Activated gamma-delta T cell treated with anti-CD3 and anti-CD28 coated beads, Interleukin-2, amount 50 U/mL, for 16 hours (primary cell): ENCODE measurements around the gene QPCTL.

Source experiments
- DNase-seq: peaks from one replicate; pipeline ENCODE4 v3.0.0-alpha.2; 2020; ENCODE audit warnings: low read depth

The QPCTL gene

GRCh38 chr19:45692187-45693105, at the start of gene QPCTL:
QPCTL (plus strand) TSS chr19:45692666; CDS start chr19:45692704, 38 bp downstream.
- DNase-seq, result peak; percentile 95

DNA sequence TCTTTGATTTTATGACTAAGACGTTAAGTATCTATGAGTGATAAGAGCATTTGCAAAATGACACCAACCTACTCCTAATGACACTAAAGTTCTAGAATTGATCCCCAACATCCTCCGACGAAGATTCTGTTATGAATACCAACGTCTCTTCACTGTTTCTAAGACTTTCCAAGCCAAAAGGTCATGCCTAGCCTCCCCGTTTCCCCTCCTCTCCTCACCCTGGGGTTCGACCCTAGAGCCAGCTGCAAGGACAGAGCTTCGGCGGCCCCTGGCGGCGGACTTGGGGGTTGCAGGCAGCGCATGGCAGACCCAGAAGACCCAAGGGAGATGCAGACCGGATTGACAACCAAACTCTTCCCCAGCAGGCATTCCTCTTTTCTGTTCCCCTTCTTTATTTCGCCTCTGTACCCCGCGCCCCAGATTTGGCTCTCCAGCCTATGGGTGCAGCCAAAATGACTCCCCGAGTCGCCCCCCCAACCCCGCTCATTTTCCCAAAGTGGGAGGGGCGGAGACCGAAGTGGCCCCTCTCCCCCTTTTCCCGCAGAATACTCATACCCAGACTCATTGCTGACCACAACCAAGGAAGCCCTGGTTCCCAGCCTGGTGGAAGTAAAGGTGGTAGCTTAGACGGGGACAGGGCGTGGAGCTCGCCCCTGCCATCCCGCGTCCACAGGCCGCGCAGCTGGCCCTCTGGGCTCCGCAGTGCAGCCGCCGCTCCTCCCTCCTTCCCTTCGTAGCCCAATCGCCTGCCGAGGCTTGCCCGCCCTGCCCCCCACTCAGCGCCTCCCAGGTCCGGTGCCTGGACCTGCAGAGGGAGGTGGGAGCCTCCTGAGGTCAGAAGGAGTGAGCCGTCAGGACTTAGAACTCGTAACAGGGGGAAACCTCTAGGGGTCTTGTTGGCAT, 49.2 kb upstream of the QPCTL start:
- peak; percentile 86 for DNase-seq

GRCh38 chr19:45643927-45644771, 48.3 kb upstream of the QPCTL start:
- no peak for DNase-seq

- no peak for DNase-seq
Observed at GRCh38 chr19:45645068-45645630, 47.3 kb upstream of the QPCTL start.

DNA sequence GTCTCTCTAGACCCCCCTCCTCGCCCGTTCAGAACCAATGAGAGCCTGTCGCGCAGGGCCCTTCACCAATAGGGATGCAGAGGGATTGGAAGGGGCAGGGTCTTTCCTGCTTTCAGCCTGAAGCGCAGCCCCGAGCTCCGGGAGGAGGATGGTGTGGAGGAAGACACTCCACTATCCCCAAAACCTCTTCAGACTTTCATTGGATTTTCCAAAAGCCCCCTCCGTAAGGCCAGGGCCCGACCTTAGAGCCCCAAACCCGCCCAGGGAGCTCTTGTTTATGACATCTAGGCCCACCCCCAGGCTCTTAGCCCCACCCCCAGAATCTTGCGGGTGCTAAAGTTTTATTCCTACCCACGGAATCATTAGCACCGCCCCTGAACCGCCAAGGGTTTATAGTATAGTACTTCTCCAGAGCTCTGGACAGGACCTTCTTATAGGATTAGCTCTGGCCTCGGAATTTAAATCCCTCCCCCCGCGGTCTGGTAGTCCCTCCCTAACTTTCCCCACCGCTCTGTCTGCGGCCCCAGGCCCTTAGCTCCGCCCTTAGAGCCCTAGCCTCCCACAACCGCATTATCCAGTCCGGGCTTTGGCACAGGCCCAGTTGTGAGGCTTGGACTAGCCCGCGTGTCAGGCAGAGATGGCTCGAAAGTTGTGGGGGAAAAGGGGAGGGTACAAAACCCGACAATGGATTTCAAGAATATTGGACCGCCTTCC, 46.7 kb upstream of the QPCTL start:
- peak; percentile 53 for DNase-seq

GRCh38 chr19:45646345-45646698, 46.1 kb upstream of the QPCTL start:
- no peak for DNase-seq

- no peak for DNase-seq
Observed at GRCh38 chr19:45650722-45651121, 41.7 kb upstream of the QPCTL start.

- DNase-seq, result no peak
Observed at GRCh38 chr19:45653634-45654033, 38.8 kb upstream of the QPCTL start.

- DNase-seq, result no peak
Observed at GRCh38 chr19:45655073-45655472, 37.4 kb upstream of the QPCTL start.

DNA sequence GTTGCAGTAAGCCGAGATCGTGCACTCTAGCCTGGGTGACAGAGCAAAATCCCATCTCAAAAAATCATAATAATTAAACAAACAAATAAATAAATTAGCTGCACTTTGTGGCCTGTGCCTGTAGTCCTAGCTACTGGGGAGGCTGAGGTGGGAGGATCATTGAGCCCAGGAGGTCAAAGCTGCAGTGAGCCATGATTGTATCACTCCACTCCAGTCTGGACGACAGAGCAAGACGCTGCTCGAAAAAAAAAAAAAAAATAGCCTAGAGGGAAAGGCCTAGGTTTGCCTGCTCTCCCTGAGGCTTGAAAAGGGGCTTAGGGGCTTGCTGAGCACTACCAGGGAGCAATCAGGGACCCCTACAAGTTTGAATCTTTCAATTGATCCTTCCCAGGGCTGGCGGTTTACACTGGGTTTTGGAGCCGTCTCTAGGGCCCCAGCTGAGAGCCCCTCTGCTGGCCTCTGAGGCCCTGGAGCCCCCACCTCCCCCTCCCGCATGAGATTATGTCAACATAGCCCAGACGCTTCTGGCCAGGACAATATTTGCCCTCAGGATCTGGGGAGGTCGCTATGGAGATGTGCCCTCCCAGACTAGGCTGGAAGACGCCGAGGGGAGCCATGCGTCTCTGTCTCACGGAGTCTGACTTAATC, 34.8 kb upstream of the QPCTL start:
- DNase-seq, result no peak

DNA sequence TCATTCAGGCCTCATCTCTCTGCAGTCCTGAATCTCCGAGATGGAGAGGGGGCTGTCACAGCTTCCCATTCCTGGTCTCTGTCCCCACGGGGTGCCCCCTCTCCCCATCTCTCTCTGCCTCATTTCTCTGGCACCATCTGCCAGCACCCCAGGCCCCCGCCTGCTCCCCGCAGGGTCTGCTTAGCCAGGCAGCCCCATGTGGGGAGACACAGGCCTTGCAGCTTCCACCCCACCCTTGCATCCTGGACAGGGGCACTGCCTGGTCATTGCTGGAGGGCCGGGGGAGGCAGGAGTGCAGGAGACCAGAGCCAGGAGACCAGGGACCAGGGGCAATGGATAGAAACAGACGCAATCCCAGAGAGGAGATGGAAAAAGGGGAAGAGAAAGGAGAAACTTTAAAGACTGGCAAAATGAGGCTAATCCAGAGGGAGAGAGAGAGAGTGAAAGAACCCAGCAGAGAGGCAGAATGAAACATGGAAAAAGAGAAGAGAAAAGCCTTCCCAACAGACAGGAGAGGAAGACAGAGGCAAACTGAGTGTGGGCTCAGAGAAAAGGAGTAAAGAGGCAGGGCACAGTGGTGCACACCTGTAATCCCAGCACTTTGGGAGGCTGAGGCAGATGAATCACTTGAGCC, 33.3 kb upstream of the QPCTL start:
- DNase-seq, result no peak

- no peak for DNase-seq
Observed at GRCh38 chr19:45660636-45661035, 31.8 kb upstream of the QPCTL start.

GRCh38 chr19:45663800-45664199, 28.7 kb upstream of the QPCTL start:
- DNase-seq, result no peak

DNA sequence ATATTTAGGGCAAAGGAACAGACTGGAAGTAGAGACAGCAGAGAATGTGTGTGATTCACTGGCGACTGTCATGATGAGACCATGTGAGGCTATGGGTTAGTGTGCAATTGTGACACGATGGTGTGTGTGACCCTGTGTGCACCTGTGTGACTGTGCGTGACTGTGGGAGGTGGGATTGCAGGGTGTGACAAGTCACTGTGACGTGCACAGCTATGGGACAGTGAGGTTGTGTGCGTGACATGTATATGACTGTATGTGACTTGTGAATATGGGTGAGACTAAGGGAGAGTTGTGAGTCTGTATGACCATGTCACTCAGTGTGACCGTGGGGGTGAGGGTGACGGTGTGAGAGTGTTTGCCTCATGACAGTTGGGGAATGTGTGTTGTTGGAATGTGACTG, 27.9 kb upstream of the QPCTL start:
- no peak for DNase-seq

- DNase-seq, result peak; percentile 26
Observed at GRCh38 chr19:45667620-45668341, 24.7 kb upstream of the QPCTL start, which contains the start of gene GIPR. GIPR (plus strand) TSS chr19:45668221; CDS start chr19:45669521, 1,300 bp downstream.

GRCh38 chr19:45668342-45668871, 24.1 kb upstream of the QPCTL start:
- DNase-seq, result no peak

DNA sequence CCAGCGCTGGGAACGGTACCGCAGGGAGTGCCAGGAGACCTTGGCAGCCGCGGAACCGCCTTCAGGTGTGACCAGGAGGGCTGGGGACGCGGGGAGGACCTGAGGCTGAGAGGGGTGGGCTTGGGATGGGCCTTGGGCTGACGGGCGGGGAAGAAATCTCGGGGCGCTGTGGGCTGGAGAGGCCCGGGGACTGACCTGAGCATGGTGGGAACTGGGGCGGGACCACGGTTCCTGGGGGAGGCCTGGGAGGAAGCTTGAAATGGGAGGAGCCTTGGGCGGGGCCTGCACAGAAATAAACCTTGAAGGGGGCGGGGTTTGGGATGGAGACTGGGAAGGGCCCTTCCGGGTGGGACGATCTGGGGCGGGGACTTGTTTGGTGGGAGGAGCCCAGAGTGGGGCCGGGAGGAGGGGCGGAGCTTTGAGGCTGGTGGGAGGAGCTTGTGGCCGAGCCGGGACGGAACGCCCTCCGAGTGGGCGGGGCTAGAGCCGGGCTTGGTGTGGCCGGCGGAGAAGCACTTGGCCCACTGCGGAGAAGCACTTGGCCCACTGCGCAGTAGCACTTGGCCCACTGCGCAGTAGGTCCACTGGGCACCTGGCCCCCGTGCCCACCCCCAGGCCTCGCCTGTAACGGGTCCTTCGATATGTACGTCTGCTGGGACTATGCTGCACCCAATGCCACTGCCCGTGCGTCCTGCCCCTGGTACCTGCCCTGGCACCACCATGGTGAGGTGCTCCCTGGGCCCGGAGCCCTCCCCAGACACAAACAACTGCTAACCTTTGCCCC, 21.6 kb upstream of the QPCTL start:
- peak; percentile 24 for DNase-seq

DNA sequence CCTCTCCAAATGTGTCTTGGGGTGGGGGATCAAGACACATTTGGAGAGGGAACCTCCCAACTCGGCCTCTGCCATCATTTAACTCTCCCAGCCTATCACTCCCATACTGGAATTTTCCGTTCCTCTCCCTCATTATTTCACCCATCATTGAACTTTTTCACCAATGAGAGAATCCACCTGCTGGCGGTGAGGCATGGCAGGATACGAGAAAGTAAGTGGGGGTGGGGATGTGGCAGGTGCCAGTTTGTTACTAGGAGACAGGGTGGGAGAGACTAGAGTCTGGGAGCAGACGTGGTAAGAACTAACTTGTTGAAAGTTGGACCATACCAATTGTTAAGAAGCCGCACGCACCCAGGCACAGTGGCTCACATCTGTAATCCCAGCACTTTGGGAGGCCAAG, 17.5 kb upstream of the QPCTL start:
- no peak for DNase-seq
